ENCODE data around the gene PSMD9.

DNA sequence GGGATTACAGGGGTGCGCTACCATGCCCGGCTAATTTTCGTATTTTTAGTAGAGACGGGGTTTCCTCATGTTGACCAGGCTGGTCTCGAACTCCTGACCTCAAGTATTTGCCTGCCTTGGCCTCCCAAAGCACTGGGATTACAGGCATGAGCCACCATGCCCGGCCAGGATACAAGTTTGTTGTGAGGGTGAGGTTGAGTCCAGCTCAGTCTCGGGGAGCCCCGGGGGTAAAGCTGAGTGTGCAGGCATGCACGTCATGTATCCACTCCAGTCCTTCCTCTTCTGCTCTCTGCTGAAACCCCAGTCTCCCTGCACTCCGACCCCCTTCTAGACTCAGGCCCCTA is 30.3 kb upstream of the PSMD9 start:
- TF ChIP-seq POLR2AphosphoS5 (IDR thresholded peaks at IDR 0.05; ENCODE audit: low read depth, low read length) (no peak), SIN3A (IDR thresholded peaks at IDR 0.05; ENCODE audit: borderline replicate concordance, insufficient read depth, low read depth, low read length) (no peak)
- TF ChIP-seq, protein P1, sequence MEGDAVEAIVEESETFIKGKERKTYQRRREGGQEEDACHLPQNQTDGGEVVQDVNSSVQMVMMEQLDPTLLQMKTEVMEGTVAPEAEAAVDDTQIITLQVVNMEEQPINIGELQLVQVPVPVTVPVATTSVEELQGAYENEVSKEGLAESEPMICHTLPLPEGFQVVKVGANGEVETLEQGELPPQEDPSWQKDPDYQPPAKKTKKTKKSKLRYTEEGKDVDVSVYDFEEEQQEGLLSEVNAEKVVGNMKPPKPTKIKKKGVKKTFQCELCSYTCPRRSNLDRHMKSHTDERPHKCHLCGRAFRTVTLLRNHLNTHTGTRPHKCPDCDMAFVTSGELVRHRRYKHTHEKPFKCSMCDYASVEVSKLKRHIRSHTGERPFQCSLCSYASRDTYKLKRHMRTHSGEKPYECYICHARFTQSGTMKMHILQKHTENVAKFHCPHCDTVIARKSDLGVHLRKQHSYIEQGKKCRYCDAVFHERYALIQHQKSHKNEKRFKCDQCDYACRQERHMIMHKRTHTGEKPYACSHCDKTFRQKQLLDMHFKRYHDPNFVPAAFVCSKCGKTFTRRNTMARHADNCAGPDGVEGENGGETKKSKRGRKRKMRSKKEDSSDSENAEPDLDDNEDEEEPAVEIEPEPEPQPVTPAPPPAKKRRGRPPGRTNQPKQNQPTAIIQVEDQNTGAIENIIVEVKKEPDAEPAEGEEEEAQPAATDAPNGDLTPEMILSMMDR (IDR thresholded peaks at IDR 0.05): no peak
- TF ChIP-seq, protein P2, sequence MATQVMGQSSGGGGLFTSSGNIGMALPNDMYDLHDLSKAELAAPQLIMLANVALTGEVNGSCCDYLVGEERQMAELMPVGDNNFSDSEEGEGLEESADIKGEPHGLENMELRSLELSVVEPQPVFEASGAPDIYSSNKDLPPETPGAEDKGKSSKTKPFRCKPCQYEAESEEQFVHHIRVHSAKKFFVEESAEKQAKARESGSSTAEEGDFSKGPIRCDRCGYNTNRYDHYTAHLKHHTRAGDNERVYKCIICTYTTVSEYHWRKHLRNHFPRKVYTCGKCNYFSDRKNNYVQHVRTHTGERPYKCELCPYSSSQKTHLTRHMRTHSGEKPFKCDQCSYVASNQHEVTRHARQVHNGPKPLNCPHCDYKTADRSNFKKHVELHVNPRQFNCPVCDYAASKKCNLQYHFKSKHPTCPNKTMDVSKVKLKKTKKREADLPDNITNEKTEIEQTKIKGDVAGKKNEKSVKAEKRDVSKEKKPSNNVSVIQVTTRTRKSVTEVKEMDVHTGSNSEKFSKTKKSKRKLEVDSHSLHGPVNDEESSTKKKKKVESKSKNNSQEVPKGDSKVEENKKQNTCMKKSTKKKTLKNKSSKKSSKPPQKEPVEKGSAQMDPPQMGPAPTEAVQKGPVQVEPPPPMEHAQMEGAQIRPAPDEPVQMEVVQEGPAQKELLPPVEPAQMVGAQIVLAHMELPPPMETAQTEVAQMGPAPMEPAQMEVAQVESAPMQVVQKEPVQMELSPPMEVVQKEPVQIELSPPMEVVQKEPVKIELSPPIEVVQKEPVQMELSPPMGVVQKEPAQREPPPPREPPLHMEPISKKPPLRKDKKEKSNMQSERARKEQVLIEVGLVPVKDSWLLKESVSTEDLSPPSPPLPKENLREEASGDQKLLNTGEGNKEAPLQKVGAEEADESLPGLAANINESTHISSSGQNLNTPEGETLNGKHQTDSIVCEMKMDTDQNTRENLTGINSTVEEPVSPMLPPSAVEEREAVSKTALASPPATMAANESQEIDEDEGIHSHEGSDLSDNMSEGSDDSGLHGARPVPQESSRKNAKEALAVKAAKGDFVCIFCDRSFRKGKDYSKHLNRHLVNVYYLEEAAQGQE (IDR thresholded peaks at IDR 0.05; ENCODE audit: insufficient read depth in 1 of 2, low read depth in 2 of 2, low read length in 1 of 2): no peak

Data from Panc1 (cell line).